ENCODE results near the gene EBLN2. TPM values are rescaled to one million over a fixed set of nuclear protein-coding genes. Genes with fewer than 3 reads are reported as not detected.

EBLN2 gene
- total and polyA plus RNA-seq, 8 donors: 0.19 to 28.1 (median 2.0) TPM; not detected in 2

DNA sequence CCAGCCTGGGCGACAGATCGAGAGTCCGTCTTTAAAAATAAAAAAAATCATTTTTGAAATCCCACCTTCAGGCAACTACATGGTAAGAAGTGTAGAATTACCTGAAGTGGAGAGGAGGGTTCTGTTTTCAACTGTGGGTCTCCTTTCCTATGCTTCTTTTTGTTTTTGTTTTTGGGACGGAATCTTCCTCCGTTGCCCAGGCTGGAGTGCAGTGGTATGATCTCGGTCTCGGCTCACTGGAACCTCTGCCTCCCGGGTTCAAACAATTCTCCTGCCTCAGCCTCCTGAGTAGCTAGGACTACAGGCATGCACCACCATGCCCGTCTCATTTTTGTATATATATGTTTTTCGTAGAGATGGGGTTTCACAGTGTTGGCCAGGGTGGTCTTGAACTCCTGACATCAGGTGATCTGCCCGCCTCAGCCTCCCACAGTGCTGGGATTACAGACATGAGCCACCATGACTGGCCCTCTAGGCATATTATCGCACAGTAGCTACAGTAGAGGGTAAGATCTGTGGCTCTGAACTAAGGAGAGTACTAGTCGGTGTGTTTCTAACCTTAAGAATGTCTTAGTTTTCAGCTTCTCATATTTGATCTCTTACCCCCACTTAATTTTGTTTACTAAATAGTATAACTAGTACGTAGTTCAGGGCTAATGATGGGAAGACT lies 8.5 kb downstream of the EBLN2 start:
- WGBS, 5 donors: 86 to 94% (median 88%) methylated on average over 14 of the region's 14 CpGs
- intact Hi-C loops (cut with DNase I; ENCODE audit: low total_unique reads): no loop called here
- Histone ChIP-seq H3K36me3 (peaks cover 3 to 26% (median 18%) of the 10 kb centered on the region in 4 donors), H3K4me1 (no peaks in the 10 kb centered on the region), H3K27ac (no peak overlapping the region), H3K9me3 (no peaks in the 10 kb centered on the region), H3K4me3 (no peak overlapping the region), H3K27me3 (no peaks in the 10 kb centered on the region)
- TF ChIP-seq CTCF (IDR thresholded peaks at IDR 0.05) (no peak), POLR2A (IDR thresholded peaks at IDR 0.05) (no peak), EP300 (IDR thresholded peaks at IDR 0.05) (no peak), POLR2AphosphoS5 (IDR thresholded peaks at IDR 0.05) (no peak)
- DNase-seq: no peak

DNA sequence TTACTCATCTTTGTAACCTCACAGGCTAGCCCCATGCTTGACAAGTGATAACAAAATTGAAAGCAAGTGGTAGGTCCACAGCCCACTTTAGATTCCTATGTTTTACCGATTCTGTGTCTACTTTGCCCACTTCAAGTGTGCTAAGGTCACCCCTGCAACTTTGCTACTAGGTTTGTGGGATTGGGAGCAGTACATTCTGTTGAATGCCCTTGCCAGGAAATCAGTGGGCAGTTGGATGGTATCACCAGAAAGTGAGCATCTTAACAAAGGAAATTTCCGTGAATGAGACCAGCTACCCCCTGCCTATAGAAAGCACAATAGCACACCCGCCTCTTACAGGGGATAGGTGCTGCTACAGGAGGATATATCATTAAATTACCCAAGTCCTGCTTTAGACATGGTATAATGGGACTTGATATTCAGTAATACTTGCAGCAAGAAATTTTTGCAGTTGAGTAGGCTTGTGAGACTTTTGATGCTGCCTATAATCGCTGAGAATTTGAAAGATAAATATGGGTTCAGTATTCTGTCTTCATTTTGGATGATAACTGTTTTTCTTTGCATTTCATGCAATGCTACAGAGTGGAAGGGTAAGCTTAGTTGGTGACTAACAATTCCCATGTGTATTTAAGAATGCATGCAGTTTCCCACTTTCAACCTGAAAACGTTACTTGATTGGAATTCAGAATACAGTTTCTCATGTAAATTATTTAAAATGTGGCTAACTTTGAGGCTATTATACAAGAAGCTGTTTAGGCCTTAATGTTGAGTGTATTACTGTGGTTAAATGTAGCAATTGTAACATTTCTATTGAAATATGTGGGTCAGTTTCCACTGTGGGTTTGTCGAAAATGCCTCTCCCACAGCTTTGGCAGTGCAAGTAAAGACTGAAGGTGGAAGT lies 9.5 kb downstream of the EBLN2 start:
- no peak for DNase-seq
- 44 to 55% (median 53%) methylated on average over 6 of the region's 6 CpGs for WGBS, 5 donors
- Histone ChIP-seq H3K9me3 (no peaks in the 10 kb centered on the region), H3K4me1 (no peaks in the 10 kb centered on the region), H3K27ac (no peak overlapping the region), H3K36me3 (peaks cover 3 to 17% (median 9%) of the 10 kb centered on the region in 4 donors), H3K4me3 (no peak overlapping the region), H3K27me3 (no peaks in the 10 kb centered on the region)
- intact Hi-C loops (cut with DNase I; ENCODE audit: low total_unique reads): no loop called here
- TF ChIP-seq EP300 (IDR thresholded peaks at IDR 0.05): no peak
- no peak for TF ChIP-seq CTCF (IDR thresholded peaks at IDR 0.05)
- no peak for TF ChIP-seq POLR2AphosphoS5 (IDR thresholded peaks at IDR 0.05)
- TF ChIP-seq POLR2A (IDR thresholded peaks at IDR 0.05): no peak

GRCh38 chr3:73071952-73072351 lies 10.5 kb downstream of the EBLN2 start:
- peaks cover 3 to 11% (median 4%) of the 10 kb centered on the region in 4 donors for H3K36me3 ChIP-seq
- H3K27ac ChIP-seq: no peak overlapping the region
- H3K4me3 ChIP-seq: no peak overlapping the region
- no peaks in the 10 kb centered on the region for H3K4me1 ChIP-seq
- no peak for DNase-seq
- no peak for TF ChIP-seq EP300 (IDR thresholded peaks at IDR 0.05)
- no peak for TF ChIP-seq POLR2A (IDR thresholded peaks at IDR 0.05)
- TF ChIP-seq CTCF (IDR thresholded peaks at IDR 0.05): no peak
- TF ChIP-seq POLR2AphosphoS5 (IDR thresholded peaks at IDR 0.05): no peak
- intact Hi-C loops (cut with DNase I; ENCODE audit: low total_unique reads): no loop called here
- no peaks in the 10 kb centered on the region for H3K27me3 ChIP-seq
- no peaks in the 10 kb centered on the region for H3K9me3 ChIP-seq
- 82 to 97% (median 95%) methylated on average over 1 of the region's 1 CpG for WGBS, 5 donors

- no peaks in the 10 kb centered on the region for H3K9me3 ChIP-seq
- H3K4me1 ChIP-seq: no peaks in the 10 kb centered on the region
- peaks cover 0 to 4% (median 3%) of the 10 kb centered on the region in 4 donors for H3K36me3 ChIP-seq
- no peak for TF ChIP-seq EP300 (IDR thresholded peaks at IDR 0.05)
- no peak for TF ChIP-seq POLR2A (IDR thresholded peaks at IDR 0.05)
- no peak for TF ChIP-seq POLR2AphosphoS5 (IDR thresholded peaks at IDR 0.05)
- 47 to 72% (median 55%) methylated on average over 1 of the region's 1 CpG for WGBS, 5 donors
- H3K27ac ChIP-seq: no peak overlapping the region
- intact Hi-C loops (cut with DNase I; ENCODE audit: low total_unique reads): no loop called here
- H3K4me3 ChIP-seq: no peak overlapping the region
- H3K27me3 ChIP-seq: no peaks in the 10 kb centered on the region
- no peak for DNase-seq
Observed at GRCh38 chr3:73072634-73073033, 11.2 kb downstream of the EBLN2 start.

Data from stomach (tissue), 9 donors.